ENCODE results near the gene JAM2.

DNA sequence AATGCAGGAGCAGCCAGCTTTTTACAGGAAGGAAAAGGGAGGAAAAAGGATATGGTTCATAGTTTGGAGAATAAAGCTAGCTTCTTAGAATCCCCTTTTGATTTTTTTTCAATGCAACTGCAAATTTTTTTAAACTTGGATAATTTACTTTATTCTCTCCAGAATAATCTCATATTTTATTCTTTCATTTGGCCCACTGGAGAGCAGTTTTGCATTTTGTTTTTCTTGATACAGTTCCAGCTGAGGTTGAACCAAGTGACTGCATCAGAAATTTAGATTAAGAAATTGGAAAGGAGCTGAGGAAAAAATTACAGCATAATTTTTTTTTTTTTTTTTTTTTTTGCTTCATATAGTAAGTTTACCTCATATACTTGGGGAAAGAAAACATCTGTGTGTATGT, 118.5 kb downstream of the JAM2 start:
- TF ChIP-seq, protein P1, sequence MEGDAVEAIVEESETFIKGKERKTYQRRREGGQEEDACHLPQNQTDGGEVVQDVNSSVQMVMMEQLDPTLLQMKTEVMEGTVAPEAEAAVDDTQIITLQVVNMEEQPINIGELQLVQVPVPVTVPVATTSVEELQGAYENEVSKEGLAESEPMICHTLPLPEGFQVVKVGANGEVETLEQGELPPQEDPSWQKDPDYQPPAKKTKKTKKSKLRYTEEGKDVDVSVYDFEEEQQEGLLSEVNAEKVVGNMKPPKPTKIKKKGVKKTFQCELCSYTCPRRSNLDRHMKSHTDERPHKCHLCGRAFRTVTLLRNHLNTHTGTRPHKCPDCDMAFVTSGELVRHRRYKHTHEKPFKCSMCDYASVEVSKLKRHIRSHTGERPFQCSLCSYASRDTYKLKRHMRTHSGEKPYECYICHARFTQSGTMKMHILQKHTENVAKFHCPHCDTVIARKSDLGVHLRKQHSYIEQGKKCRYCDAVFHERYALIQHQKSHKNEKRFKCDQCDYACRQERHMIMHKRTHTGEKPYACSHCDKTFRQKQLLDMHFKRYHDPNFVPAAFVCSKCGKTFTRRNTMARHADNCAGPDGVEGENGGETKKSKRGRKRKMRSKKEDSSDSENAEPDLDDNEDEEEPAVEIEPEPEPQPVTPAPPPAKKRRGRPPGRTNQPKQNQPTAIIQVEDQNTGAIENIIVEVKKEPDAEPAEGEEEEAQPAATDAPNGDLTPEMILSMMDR (conservative IDR thresholded peaks at IDR 0.05 in 1 of 2, IDR thresholded peaks at IDR 0.05 in 1 of 2; ENCODE audit: extremely low read depth in 1 of 2, insufficient read depth in 1 of 2, low read depth in 1 of 2, low read length in 2 of 2) = no peak
- TF ChIP-seq EZH2 (IDR thresholded peaks at IDR 0.05; ENCODE audit: borderline replicate concordance, low read length) = no peak

All from mammary epithelial cell (primary cell).